Measurements from ENCODE around the gene VPS4B. TPM values are rescaled to one million over a fixed set of nuclear protein-coding genes. Genes with fewer than 3 reads are reported as not detected.
"Not testable (repeated sequence)": the region's sequence is repeated elsewhere in the genome, so short reads cannot be mapped to it uniquely, and the experiment has no call there.

Gene VPS4B
- total RNA-seq, 1 experiment from 2014 or later: 60.2 TPM

DNA sequence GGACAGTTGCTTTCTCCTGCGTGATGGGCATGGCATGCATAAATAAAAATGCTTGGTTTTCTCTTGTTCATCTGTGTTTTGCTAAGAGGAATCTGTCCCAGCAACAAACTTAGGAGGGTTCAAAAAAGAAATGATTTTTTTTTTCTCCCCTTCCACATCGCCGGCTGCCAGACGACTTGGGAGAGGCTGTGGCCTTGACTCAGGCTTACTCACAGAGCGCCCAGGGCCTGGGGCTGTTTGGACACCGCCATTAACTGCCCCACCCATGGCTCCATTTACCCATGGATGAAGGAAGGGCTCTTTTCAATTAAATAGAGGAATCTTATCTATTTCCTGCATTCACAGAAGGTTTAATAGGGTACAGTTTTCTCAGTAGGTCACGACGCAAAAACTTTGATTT lies 32.2 kb upstream of the VPS4B start:
- Histone ChIP-seq H3K23ac (ENCODE audit: insufficient read length, low read depth, low read length) (no peak overlapping the region), H4K91ac (ENCODE audit: insufficient read length, low read depth, low read length) (no peak overlapping the region), H2BK20ac (ENCODE audit: low read depth, low read length, poor library complexity, severe bottlenecking) (no peak overlapping the region), H4K20me1 (ENCODE audit: control insufficient read depth, insufficient read depth, insufficient read length) (no peaks in the 10 kb centered on the region), H2BK120ac (ENCODE audit: low read depth, low read length, poor library complexity, severe bottlenecking) (no peak overlapping the region), H3K56ac (ENCODE audit: insufficient read length, low read depth, low read length) (no peak overlapping the region), H3K23me2 (ENCODE audit: insufficient read length, low read depth, low read length, poor library complexity, severe bottlenecking) (no peaks in the 10 kb centered on the region), H3K4me2 (ENCODE audit: insufficient read depth, insufficient read length, low read length) (no peak overlapping the region), H3T11ph (ENCODE audit: low read length) (no peak overlapping the region), H3K18ac (ENCODE audit: insufficient read length, low read depth, low read length) (no peak overlapping the region), H3K9me3 (ENCODE audit: control insufficient read depth, low read depth, low read length) (no peaks in the 10 kb centered on the region), H3K4me1 (ENCODE audit: insufficient read depth, low read length) (peaks cover 2% of the 10 kb centered on the region; the same call in 1 of the 2 replicates), H2AK5ac (ENCODE audit: insufficient read length, low read length) (no peak overlapping the region), H4K5ac (ENCODE audit: insufficient read length, low read depth, low read length) (no peak overlapping the region), H3K4ac (ENCODE audit: low read depth, low read length) (no peak overlapping the region), H3K27ac (ENCODE audit: insufficient read length, low read depth, low read length) (no peak overlapping the region), H3K79me2 (ENCODE audit: insufficient read depth, low read length) (no peaks in the 10 kb centered on the region), H3K79me1 (ENCODE audit: insufficient read depth, low read depth, low read length, poor library complexity, severe bottlenecking) (no peaks in the 10 kb centered on the region), H4K8ac (replicated peaks; ENCODE audit: insufficient read length, low read depth, low read length) (no peak overlapping the region), H3K27me3 (ENCODE audit: insufficient read depth, low read length) (no peaks in the 10 kb centered on the region), H2BK12ac (ENCODE audit: insufficient read length, low read depth, low read length) (no peak overlapping the region), H2AFZ (ENCODE audit: low read length) (no peak overlapping the region), H3K9ac (ENCODE audit: extremely low read depth, insufficient read length, low read length) (no peak overlapping the region), H2BK15ac (ENCODE audit: low read depth, low read length) (no peak overlapping the region), H2BK5ac (ENCODE audit: insufficient read length, low read length) (no peak overlapping the region), H3K14ac (ENCODE audit: insufficient read depth, low read length) (no peak overlapping the region)
- WGBS (ENCODE audit: extremely low coverage, insufficient read length, low lambda C conversion rate): no CpG with 5 or more reads among the region's 8 CpGs
- Mint-ChIP-seq H3K4me1 (peaks cover 6 to 16% of the 10 kb centered on the region in 2 experiments), H3K27ac (no peak overlapping the region), H3K27me3 (ENCODE audit: low read depth) (no peaks in the 10 kb centered on the region), H3K36me3 (ENCODE audit: insufficient read depth in 1 of 3, low read depth in 3 of 3) (peaks cover 0 to 7% (median 0%) of the 10 kb centered on the region in 3 experiments; a peak in 3 of 7 replicates), H3K4me3 (no peak overlapping the region), H3K9me3 (no peaks in the 10 kb centered on the region; a peak in 1 of 5 replicates)
- TF ChIP-seq, protein P1, sequence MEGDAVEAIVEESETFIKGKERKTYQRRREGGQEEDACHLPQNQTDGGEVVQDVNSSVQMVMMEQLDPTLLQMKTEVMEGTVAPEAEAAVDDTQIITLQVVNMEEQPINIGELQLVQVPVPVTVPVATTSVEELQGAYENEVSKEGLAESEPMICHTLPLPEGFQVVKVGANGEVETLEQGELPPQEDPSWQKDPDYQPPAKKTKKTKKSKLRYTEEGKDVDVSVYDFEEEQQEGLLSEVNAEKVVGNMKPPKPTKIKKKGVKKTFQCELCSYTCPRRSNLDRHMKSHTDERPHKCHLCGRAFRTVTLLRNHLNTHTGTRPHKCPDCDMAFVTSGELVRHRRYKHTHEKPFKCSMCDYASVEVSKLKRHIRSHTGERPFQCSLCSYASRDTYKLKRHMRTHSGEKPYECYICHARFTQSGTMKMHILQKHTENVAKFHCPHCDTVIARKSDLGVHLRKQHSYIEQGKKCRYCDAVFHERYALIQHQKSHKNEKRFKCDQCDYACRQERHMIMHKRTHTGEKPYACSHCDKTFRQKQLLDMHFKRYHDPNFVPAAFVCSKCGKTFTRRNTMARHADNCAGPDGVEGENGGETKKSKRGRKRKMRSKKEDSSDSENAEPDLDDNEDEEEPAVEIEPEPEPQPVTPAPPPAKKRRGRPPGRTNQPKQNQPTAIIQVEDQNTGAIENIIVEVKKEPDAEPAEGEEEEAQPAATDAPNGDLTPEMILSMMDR (conservative IDR thresholded peaks at IDR 0.05): no peak
- DNase-seq: no peak

GRCh38 chr18:63452751-63453150 lies 30.5 kb upstream of the VPS4B start:
- H3K36me3 Mint-ChIP-seq (ENCODE audit: insufficient read depth in 1 of 3, low read depth in 3 of 3); H3K4me1 ChIP-seq (ENCODE audit: insufficient read depth, low read length); H4K5ac ChIP-seq (ENCODE audit: insufficient read length, low read depth, low read length); H3K79me1 ChIP-seq (ENCODE audit: insufficient read depth, low read depth, low read length, poor library complexity, severe bottlenecking); H3K23ac ChIP-seq (ENCODE audit: insufficient read length, low read depth, low read length); H2BK120ac ChIP-seq (ENCODE audit: low read depth, low read length, poor library complexity, severe bottlenecking); H3K23me2 ChIP-seq (ENCODE audit: insufficient read length, low read depth, low read length, poor library complexity, severe bottlenecking); H3K79me2 ChIP-seq (ENCODE audit: insufficient read depth, low read length); H4K91ac ChIP-seq (ENCODE audit: insufficient read length, low read depth, low read length); H3K27ac Mint-ChIP-seq; H3K4ac ChIP-seq (ENCODE audit: low read depth, low read length); H3K9ac ChIP-seq (ENCODE audit: extremely low read depth, insufficient read length, low read length); H3K27ac ChIP-seq (ENCODE audit: insufficient read length, low read depth, low read length); H3K4me2 ChIP-seq (ENCODE audit: insufficient read depth, insufficient read length, low read length); H2BK5ac ChIP-seq (ENCODE audit: insufficient read length, low read length); H2BK15ac ChIP-seq (ENCODE audit: low read depth, low read length); DNase-seq; H3K4me3 Mint-ChIP-seq; H3K27me3 ChIP-seq (ENCODE audit: insufficient read depth, low read length); H3K9me3 ChIP-seq (ENCODE audit: control insufficient read depth, low read depth, low read length); H3K56ac ChIP-seq (ENCODE audit: insufficient read length, low read depth, low read length); H2BK20ac ChIP-seq (ENCODE audit: low read depth, low read length, poor library complexity, severe bottlenecking); H2BK12ac ChIP-seq (ENCODE audit: insufficient read length, low read depth, low read length); H2AFZ ChIP-seq (ENCODE audit: low read length); H3T11ph ChIP-seq (ENCODE audit: low read length); H3K27me3 Mint-ChIP-seq (ENCODE audit: low read depth); H4K8ac ChIP-seq (replicated peaks; ENCODE audit: insufficient read length, low read depth, low read length); H3K9me3 Mint-ChIP-seq; H3K14ac ChIP-seq (ENCODE audit: insufficient read depth, low read length); H3K18ac ChIP-seq (ENCODE audit: insufficient read length, low read depth, low read length); H4K20me1 ChIP-seq (ENCODE audit: control insufficient read depth, insufficient read depth, insufficient read length); H2AK5ac ChIP-seq (ENCODE audit: insufficient read length, low read length): not testable (repeated sequence)
- H3K4me1 Mint-ChIP-seq: peaks cover 6 to 16% of the 10 kb centered on the region in 2 experiments
- no CpG with 5 or more reads among the region's 5 CpGs for WGBS (ENCODE audit: extremely low coverage, insufficient read length, low lambda C conversion rate)

All from H9 (cell line).